Measurements from ENCODE around the gene CADM1. TPM values are rescaled to one million over a fixed set of nuclear protein-coding genes. Genes with fewer than 3 reads are reported as not detected.

The CADM1 gene
- polyA plus RNA-seq, 1 donor (not counting 4 experiments of a cell fraction or from before 2014, with no cell fraction given): 9.5 TPM

DNA sequence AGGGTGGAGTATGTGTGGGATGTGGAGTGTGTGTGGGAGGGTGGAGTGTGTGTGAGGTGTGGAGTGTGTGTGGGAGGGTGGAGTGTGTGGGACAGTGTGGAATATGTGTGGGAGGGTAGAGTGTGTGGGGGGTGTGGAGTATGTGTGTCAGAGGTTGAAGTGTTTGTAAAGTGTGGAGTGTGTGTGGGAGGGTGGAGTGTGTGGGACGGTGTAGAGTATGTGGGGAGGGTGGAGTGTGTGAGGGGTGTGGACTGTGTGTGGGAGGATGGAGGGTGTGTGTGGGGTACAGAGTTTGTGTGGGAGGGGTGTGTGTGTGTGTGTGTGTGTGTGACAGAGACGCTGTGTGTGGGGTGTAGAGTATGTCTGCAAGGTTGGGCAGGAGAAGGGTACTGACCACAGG is 355.5 kb downstream of the CADM1 start:
- dilution Hi-C loops (cut with MboI; ENCODE audit: extremely low pct_ligation_motif_present, low sequenced_read_pairs): no loop called here
- FAIRE-seq (no peak), DNase-seq (ENCODE audit: low read depth, low spot score) (no peak)
- no peak overlapping the region for H3K27ac ChIP-seq (ENCODE audit: control insufficient read depth, insufficient read depth, low read length)
- H3K4me1 ChIP-seq (ENCODE audit: control insufficient read depth, extremely low read depth, insufficient read depth, low read length): peaks cover 12% of the 10 kb centered on the region
- no peaks in the 10 kb centered on the region for H3K36me3 ChIP-seq (ENCODE audit: control insufficient read depth in 2 of 2, extremely low read depth in 1 of 2, insufficient read depth in 2 of 2, low read length in 2 of 2)
- TF ChIP-seq, protein P1, sequence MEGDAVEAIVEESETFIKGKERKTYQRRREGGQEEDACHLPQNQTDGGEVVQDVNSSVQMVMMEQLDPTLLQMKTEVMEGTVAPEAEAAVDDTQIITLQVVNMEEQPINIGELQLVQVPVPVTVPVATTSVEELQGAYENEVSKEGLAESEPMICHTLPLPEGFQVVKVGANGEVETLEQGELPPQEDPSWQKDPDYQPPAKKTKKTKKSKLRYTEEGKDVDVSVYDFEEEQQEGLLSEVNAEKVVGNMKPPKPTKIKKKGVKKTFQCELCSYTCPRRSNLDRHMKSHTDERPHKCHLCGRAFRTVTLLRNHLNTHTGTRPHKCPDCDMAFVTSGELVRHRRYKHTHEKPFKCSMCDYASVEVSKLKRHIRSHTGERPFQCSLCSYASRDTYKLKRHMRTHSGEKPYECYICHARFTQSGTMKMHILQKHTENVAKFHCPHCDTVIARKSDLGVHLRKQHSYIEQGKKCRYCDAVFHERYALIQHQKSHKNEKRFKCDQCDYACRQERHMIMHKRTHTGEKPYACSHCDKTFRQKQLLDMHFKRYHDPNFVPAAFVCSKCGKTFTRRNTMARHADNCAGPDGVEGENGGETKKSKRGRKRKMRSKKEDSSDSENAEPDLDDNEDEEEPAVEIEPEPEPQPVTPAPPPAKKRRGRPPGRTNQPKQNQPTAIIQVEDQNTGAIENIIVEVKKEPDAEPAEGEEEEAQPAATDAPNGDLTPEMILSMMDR (optimal IDR thresholded peaks at IDR 0.05 in 1 of 3, IDR thresholded peaks at IDR 0.05 in 1 of 3, conservative IDR thresholded peaks at IDR 0.05 in 1 of 3; ENCODE audit: extremely low read depth in 1 of 3, insufficient read depth in 2 of 3, low read length in 3 of 3): no peak
- no peak for TF ChIP-seq EZH2 (IDR thresholded peaks at IDR 0.05; ENCODE audit: low read length)
- no peak overlapping the region for H3K4me3 ChIP-seq (ENCODE audit: control insufficient read depth in 2 of 3, extremely low read depth in 1 of 3, insufficient read depth in 2 of 3, low read depth in 1 of 3, low read length in 3 of 3)
- no peaks in the 10 kb centered on the region for H3K9me1 ChIP-seq (ENCODE audit: control insufficient read depth, extremely low read depth, insufficient read depth, low read length)
- no peaks in the 10 kb centered on the region for H3K27me3 ChIP-seq (ENCODE audit: control insufficient read depth, extremely low read depth, insufficient read depth, low read length)
- no peaks in the 10 kb centered on the region for H3K9me3 ChIP-seq (ENCODE audit: control insufficient read depth, low read depth, low read length)
- no peaks in the 10 kb centered on the region for H4K20me1 ChIP-seq (ENCODE audit: control insufficient read depth, extremely low read depth, insufficient read depth, low read length)
- no peaks in the 10 kb centered on the region for H3K79me2 ChIP-seq (ENCODE audit: control insufficient read depth, insufficient read depth, low read length)
- no peak overlapping the region for H3K4me2 ChIP-seq (ENCODE audit: control insufficient read depth, extremely low read depth, insufficient read depth, low read depth, low read length)
- H3K9ac ChIP-seq (ENCODE audit: control insufficient read depth, extremely low read depth, insufficient read depth, low read length): no peak overlapping the region
- no peak overlapping the region for H2AFZ ChIP-seq (ENCODE audit: control insufficient read depth, low read length)

DNA sequence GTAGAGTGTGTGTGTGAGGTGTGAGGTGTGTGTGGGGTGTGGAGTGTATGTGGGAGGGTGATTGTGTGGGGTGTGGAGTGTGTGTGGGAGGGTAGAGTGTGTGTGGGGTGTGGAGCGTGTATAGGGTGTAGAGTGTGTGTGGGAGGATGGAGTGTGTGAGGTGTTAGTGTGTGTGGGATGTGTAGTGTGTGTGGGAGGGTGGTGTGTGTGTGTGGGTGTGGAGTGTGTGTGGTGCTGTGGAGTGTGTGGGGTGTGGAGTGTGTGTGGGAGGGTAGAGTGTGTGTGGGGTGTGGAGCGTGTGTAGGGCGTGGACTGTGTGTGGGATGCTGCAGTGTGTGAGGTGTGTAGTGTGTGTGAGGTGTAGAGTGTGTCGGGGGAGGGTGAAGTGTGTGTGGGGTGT is 356.1 kb downstream of the CADM1 start:
- Histone ChIP-seq H3K36me3 (ENCODE audit: control insufficient read depth in 2 of 2, extremely low read depth in 1 of 2, insufficient read depth in 2 of 2, low read length in 2 of 2) (no peaks in the 10 kb centered on the region), H3K9me1 (ENCODE audit: control insufficient read depth, extremely low read depth, insufficient read depth, low read length) (no peaks in the 10 kb centered on the region), H3K79me2 (ENCODE audit: control insufficient read depth, insufficient read depth, low read length) (no peaks in the 10 kb centered on the region), H3K27me3 (ENCODE audit: control insufficient read depth, extremely low read depth, insufficient read depth, low read length) (no peaks in the 10 kb centered on the region), H3K4me1 (ENCODE audit: control insufficient read depth, extremely low read depth, insufficient read depth, low read length) (peaks cover 6% of the 10 kb centered on the region), H3K9me3 (ENCODE audit: control insufficient read depth, low read depth, low read length) (no peaks in the 10 kb centered on the region), H3K4me2 (ENCODE audit: control insufficient read depth, extremely low read depth, insufficient read depth, low read depth, low read length) (no peak overlapping the region), H3K4me3 (ENCODE audit: control insufficient read depth in 2 of 3, extremely low read depth in 1 of 3, insufficient read depth in 2 of 3, low read depth in 1 of 3, low read length in 3 of 3) (no peak overlapping the region), H4K20me1 (ENCODE audit: control insufficient read depth, extremely low read depth, insufficient read depth, low read length) (no peaks in the 10 kb centered on the region), H3K27ac (ENCODE audit: control insufficient read depth, insufficient read depth, low read length) (no peak overlapping the region), H3K9ac (ENCODE audit: control insufficient read depth, extremely low read depth, insufficient read depth, low read length) (no peak overlapping the region), H2AFZ (ENCODE audit: control insufficient read depth, low read length) (no peak overlapping the region)
- TF ChIP-seq EZH2 (IDR thresholded peaks at IDR 0.05; ENCODE audit: low read length): no peak
- TF ChIP-seq, protein P1 (optimal IDR thresholded peaks at IDR 0.05 in 1 of 3, IDR thresholded peaks at IDR 0.05 in 1 of 3, conservative IDR thresholded peaks at IDR 0.05 in 1 of 3; ENCODE audit: extremely low read depth in 1 of 3, insufficient read depth in 2 of 3, low read length in 3 of 3): no peak
- no peak for FAIRE-seq
- DNase-seq (ENCODE audit: low read depth, low spot score): no peak
- dilution Hi-C loops (cut with MboI; ENCODE audit: extremely low pct_ligation_motif_present, low sequenced_read_pairs): no loop called here

Data from keratinocyte (primary cell).